Measurements from ENCODE around the gene MPP3. TPM values are rescaled to one million over a fixed set of nuclear protein-coding genes. Genes with fewer than 3 reads are reported as not detected.

The MPP3 gene
- total RNA-seq, 4 donors from 2014 or later = 1.6 to 16.1 (median 10.5) TPM

DNA sequence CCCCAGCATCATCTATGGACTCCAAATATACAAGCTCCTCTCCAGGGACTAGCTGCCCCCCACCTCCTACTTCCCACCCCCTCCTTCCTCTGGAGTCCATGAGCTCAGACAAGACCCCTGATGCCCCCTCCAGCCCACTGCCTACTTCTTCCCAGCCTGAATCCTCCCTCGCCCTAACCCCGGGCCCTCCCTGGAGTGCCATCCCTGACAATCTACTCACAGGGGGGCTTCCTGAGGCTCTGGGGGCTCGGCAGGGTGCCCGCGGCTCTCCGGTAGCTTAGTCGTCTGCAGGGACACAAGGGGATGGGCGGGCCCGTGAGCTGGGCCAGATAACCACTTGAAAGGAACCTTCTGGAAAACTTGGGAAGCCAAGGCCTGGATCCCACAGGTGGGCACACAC lies 15.1 kb downstream of the MPP3 start:
- H3K4me1 ChIP-seq = peaks cover 0 to 7% (median 0%) of the 10 kb centered on the region in 4 donors
- H3K27me3 ChIP-seq = no peaks in the 10 kb centered on the region
- H3K27ac ChIP-seq = no peak overlapping the region
- H3K4me3 ChIP-seq = no peak overlapping the region
- no peaks in the 10 kb centered on the region for H3K36me3 ChIP-seq
- no peak for DNase-seq
- no peak for TF ChIP-seq POLR2A (IDR thresholded peaks at IDR 0.05)
- TF ChIP-seq, protein P1, sequence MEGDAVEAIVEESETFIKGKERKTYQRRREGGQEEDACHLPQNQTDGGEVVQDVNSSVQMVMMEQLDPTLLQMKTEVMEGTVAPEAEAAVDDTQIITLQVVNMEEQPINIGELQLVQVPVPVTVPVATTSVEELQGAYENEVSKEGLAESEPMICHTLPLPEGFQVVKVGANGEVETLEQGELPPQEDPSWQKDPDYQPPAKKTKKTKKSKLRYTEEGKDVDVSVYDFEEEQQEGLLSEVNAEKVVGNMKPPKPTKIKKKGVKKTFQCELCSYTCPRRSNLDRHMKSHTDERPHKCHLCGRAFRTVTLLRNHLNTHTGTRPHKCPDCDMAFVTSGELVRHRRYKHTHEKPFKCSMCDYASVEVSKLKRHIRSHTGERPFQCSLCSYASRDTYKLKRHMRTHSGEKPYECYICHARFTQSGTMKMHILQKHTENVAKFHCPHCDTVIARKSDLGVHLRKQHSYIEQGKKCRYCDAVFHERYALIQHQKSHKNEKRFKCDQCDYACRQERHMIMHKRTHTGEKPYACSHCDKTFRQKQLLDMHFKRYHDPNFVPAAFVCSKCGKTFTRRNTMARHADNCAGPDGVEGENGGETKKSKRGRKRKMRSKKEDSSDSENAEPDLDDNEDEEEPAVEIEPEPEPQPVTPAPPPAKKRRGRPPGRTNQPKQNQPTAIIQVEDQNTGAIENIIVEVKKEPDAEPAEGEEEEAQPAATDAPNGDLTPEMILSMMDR (IDR thresholded peaks at IDR 0.05) = no peak
- H3K9me3 ChIP-seq = no peaks in the 10 kb centered on the region

DNA sequence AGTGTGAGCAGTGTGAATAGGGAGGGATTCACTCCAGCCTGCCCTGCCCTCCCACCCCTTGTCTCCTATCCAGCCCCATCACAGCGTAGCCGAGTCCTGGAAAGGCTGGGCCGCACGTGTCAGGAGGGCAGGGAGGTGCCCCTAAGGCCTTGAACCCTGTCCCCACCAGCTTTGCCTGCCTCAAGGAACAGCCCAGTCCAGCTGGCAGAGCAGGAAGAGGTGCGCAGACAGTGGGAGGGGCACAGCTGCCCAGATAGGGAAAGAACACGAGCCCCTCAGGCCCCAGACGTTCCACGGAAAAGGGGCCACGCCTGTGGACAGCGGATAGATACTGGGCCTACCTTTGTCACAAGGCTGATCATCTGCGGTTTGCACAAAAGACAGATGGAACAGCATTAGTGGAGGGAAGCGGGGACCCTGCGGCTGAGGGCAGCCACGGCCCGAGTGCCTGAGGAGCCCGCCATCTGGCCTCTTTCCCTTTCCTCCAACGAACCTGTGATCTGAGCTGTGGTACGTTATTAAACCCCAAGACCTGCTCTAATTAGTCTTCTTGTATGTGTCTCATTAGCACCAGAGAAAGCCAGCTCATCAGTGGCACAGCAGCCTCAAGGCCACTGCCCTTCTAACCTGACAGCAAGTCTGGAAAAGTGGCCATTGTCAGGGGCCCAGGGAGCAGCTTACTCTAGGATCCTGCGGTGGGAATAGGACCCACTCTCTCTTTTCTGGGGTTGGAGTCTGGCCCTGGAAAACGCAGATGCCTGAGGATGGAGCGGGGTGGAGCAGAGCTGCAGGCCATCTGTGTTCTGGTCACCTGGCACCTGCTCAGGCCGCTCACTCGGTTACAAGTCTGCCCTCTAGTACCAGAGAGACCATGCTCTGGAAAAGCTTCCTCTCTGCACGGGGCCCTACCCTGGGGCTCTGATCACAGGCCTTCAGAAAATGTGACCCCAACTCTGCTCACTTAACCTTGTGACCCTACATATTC lies 16.3 kb downstream of the MPP3 start:
- no peak overlapping the region for H3K27ac ChIP-seq
- no peak for DNase-seq

DNA sequence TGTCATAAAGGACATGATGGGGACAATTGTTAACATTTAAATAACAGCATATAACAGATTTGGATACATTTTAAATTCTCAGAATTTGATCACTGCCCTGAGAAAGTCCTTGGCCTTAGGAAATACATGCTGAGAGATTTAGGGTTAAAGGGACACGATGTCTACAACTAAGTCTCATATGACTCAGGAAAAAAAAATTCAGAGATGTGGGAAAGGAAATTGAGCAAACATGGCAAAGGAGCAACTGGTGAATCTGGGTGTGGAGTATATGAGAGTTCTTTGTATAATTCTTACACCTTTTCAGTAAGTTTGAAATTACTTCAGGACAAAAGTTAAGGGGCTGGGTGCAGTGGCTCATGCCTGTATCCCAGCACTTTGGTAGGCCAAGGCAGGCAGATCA lies 18.2 kb downstream of the MPP3 start:
- no peak overlapping the region for H3K4me3 ChIP-seq
- no peaks in the 10 kb centered on the region for H3K9me3 ChIP-seq
- no peak for DNase-seq
- H3K36me3 ChIP-seq = no peaks in the 10 kb centered on the region
- no peak overlapping the region for H3K27ac ChIP-seq
- H3K27me3 ChIP-seq = no peaks in the 10 kb centered on the region
- TF ChIP-seq, protein P1 (IDR thresholded peaks at IDR 0.05) = no peak
- no peak for TF ChIP-seq POLR2A (IDR thresholded peaks at IDR 0.05)
- peaks cover 0 to 5% (median 0%) of the 10 kb centered on the region in 4 donors for H3K4me1 ChIP-seq

More for the DNA sequence above, 16.3 kb downstream of the MPP3 start:
- Histone ChIP-seq H3K36me3 (no peaks in the 10 kb centered on the region), H3K9me3 (no peaks in the 10 kb centered on the region), H3K4me3 (no peak overlapping the region), H3K27me3 (no peaks in the 10 kb centered on the region), H3K4me1 (peaks cover 0 to 5% (median 0%) of the 10 kb centered on the region in 4 donors)
- TF ChIP-seq, protein P1 (IDR thresholded peaks at IDR 0.05) = no peak
- TF ChIP-seq POLR2A (IDR thresholded peaks at IDR 0.05) = no peak

- H3K27ac ChIP-seq = no peak overlapping the region
- no peaks in the 10 kb centered on the region for H3K27me3 ChIP-seq
- no peak for DNase-seq
- H3K4me3 ChIP-seq = no peak overlapping the region
- TF ChIP-seq, protein P1 (IDR thresholded peaks at IDR 0.05) = peak in 1 of 6 experiments; percentile 20
- TF ChIP-seq POLR2A (IDR thresholded peaks at IDR 0.05) = no peak
- peaks cover 0 to 5% (median 0%) of the 10 kb centered on the region in 4 donors for H3K4me1 ChIP-seq
- no peaks in the 10 kb centered on the region for H3K36me3 ChIP-seq
- H3K9me3 ChIP-seq = no peaks in the 10 kb centered on the region
These were observed 18.9 kb downstream of the MPP3 start for GRCh38 chr17:43814026-43814425.

DNA sequence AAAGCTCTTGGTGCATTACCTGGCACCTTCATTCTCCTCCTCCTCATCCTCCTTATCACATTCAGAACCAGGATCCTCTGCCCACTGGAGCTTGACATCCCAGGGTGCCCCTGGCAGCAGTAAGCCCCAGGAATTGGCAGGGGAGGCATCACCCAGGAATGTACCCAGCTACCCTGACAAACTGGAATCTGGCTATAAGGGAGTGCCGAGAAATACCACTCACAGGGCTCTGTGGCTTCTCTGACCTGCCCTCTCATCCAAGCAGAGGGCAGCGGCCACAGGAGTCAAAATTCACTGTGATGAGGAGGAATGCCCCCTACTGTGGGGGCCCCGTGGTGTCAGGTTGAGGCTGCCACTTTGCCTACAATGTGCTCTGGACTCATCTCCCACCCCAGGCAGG lies 19.6 kb downstream of the MPP3 start:
- H3K9me3 ChIP-seq = no peaks in the 10 kb centered on the region
- H3K36me3 ChIP-seq = no peaks in the 10 kb centered on the region
- TF ChIP-seq POLR2A (IDR thresholded peaks at IDR 0.05) = no peak
- TF ChIP-seq, protein P1 (IDR thresholded peaks at IDR 0.05) = no peak
- H3K4me1 ChIP-seq = peaks cover 0 to 5% (median 0%) of the 10 kb centered on the region in 4 donors
- no peaks in the 10 kb centered on the region for H3K27me3 ChIP-seq
- no peak overlapping the region for H3K4me3 ChIP-seq
- DNase-seq = no peak
- H3K27ac ChIP-seq = no peak overlapping the region
